HEK293 (cell line): ENCODE data around the gene RASL10B.

Experiments
- CTCF ChIA-PET: fragments of 350-600 bp; formaldehyde crosslinking; extraction: SDS; loops from one replicate; lab custom pipeline; 2021; ENCODE audit warnings: antibody characterized with exemption; lab: Yijun Ruan, JAX
- POLR2A ChIA-PET: fragments of 300-600 bp; formaldehyde crosslinking; extraction: SDS; loops from one replicate; lab custom pipeline; 2020; ENCODE audit warnings: antibody characterized with exemption, inconsistent platforms; lab: Yijun Ruan, JAX
- H3K27ac ChIP-seq: fragments of 200-500 bp; sonication (Bioruptor generic); 2 replicates; pipeline ENCODE4 v1.5.1; 2014; ENCODE audit warnings: low read depth, low read length, control low read depth, inconsistent platforms; ENCODE audit errors: extremely low read depth
- H3K36me3 ChIP-seq, 2 experiments: fragments of 200-500 bp in 1 of 2; sonication (Bioruptor generic) in 1 of 2; 1 replicate in 1 of 2; 2 replicates in 1 of 2; pipeline ENCODE4 v1.5.1; 2014 to 2017; ENCODE audit warnings: inconsistent platforms in 2 of 2, low read length in 2 of 2; ENCODE audit not compliant: control insufficient read depth in 2 of 2, insufficient read depth in 1 of 2
- H3K4me1 ChIP-seq: fragments of 200-500 bp; sonication (Bioruptor generic); 2 replicates; pipeline ENCODE4 v1.5.1; 2014; ENCODE audit warnings: mild to moderate bottlenecking, low read length, inconsistent platforms; ENCODE audit not compliant: control insufficient read depth, insufficient read depth
- H3K4me3 ChIP-seq: 2 replicates; pipeline ENCODE4 v1.5.1; 2011; ENCODE audit warnings: low read depth, mild to moderate bottlenecking, control low read depth, low read length, moderate library complexity
- H3K9me3 ChIP-seq: fragments of 200-500 bp; sonication (Bioruptor generic); 2 replicates; pipeline ENCODE4 v1.5.1; 2014; ENCODE audit warnings: low read depth, low read length, inconsistent platforms; ENCODE audit not compliant: control insufficient read depth, insufficient read depth
- GLIS1 ChIP-seq: fragments of 450-650 bp; formaldehyde crosslinking; IDR thresholded peaks from 2 replicates; pipeline ENCODE4 v1.5.1; 2016; ENCODE audit warnings: missing biosample characterization, missing genetic modification characterization
- KLF10 ChIP-seq: fragments of 450-650 bp; IDR thresholded peaks from 2 replicates; pipeline ENCODE4 v1.5.1; 2018; ENCODE audit warnings: missing biosample characterization, mild to moderate bottlenecking, missing genetic modification characterization
- KLF8 ChIP-seq: fragments of 450-650 bp; formaldehyde crosslinking; IDR thresholded peaks from 2 replicates; pipeline ENCODE4 v1.5.1; 2016; ENCODE audit warnings: missing biosample characterization, missing genetic modification characterization
- YY1 ChIP-seq: fragments of 450-650 bp; formaldehyde crosslinking; IDR thresholded peaks from 2 replicates; pipeline ENCODE4 v1.5.1; 2018; ENCODE audit warnings: missing biosample characterization, missing genetic modification characterization
- ZBTB1 ChIP-seq: fragments of 450-650 bp; formaldehyde crosslinking; IDR thresholded peaks from 2 replicates; pipeline ENCODE4 v1.5.1; 2016; ENCODE audit warnings: missing biosample characterization, missing genetic modification characterization
- ZBTB48 ChIP-seq: fragments of 450-650 bp; formaldehyde crosslinking; IDR thresholded peaks from 2 replicates; pipeline ENCODE4 v1.5.1; 2016; ENCODE audit warnings: missing biosample characterization, missing genetic modification characterization
- ZFP37 ChIP-seq: fragments of 450-650 bp; formaldehyde crosslinking; IDR thresholded peaks from 2 replicates; pipeline ENCODE4 v1.5.1; 2016; ENCODE audit warnings: missing biosample characterization, missing genetic modification characterization
- ZNF133 ChIP-seq: fragments of 450-650 bp; formaldehyde crosslinking; IDR thresholded peaks from 2 replicates; pipeline ENCODE4 v1.5.1; 2016; ENCODE audit warnings: missing biosample characterization, missing genetic modification characterization
- ZNF140 ChIP-seq: fragments of 450-650 bp; formaldehyde crosslinking; IDR thresholded peaks from 2 replicates; pipeline ENCODE4 v1.5.1; 2016; ENCODE audit warnings: missing biosample characterization, missing genetic modification characterization
- ZNF16 ChIP-seq: fragments of 450-650 bp; formaldehyde crosslinking; IDR thresholded peaks from 2 replicates; pipeline ENCODE4 v1.5.1; 2016; ENCODE audit warnings: low read depth, missing biosample characterization, missing genetic modification characterization
- ZNF174 ChIP-seq: fragments of 450-650 bp; formaldehyde crosslinking; IDR thresholded peaks from 2 replicates; pipeline ENCODE4 v1.5.0; 2017; ENCODE audit warnings: missing biosample characterization, mild to moderate bottlenecking, missing genetic modification characterization
- ZNF23 ChIP-seq: fragments of 450-650 bp; formaldehyde crosslinking; IDR thresholded peaks from 2 replicates; pipeline ENCODE4 v1.5.1; 2016; ENCODE audit warnings: missing biosample characterization, missing genetic modification characterization, borderline replicate concordance
- ZNF24 ChIP-seq: fragments of 450-650 bp; formaldehyde crosslinking; IDR thresholded peaks from 2 replicates; pipeline ENCODE4 v1.5.1; 2016; ENCODE audit warnings: missing biosample characterization, missing genetic modification characterization
- ZNF292 ChIP-seq: fragments of 450-650 bp; formaldehyde crosslinking; IDR thresholded peaks from 2 replicates; pipeline ENCODE4 v1.5.1; 2016; ENCODE audit warnings: low read depth, missing biosample characterization, missing genetic modification characterization, borderline replicate concordance
- ZNF350 ChIP-seq: fragments of 450-650 bp; formaldehyde crosslinking; IDR thresholded peaks from 2 replicates; pipeline ENCODE4 v1.5.0; 2017; ENCODE audit warnings: missing biosample characterization, mild to moderate bottlenecking, missing genetic modification characterization
- ZNF391 ChIP-seq: fragments of 450-650 bp; formaldehyde crosslinking; IDR thresholded peaks from 2 replicates; pipeline ENCODE4 v1.5.1; 2016; ENCODE audit warnings: low read depth, missing biosample characterization, missing genetic modification characterization, borderline replicate concordance
- ZNF394 ChIP-seq: fragments of 450-650 bp; formaldehyde crosslinking; IDR thresholded peaks from 2 replicates; pipeline ENCODE4 v1.5.1; 2016; ENCODE audit warnings: missing biosample characterization, missing genetic modification characterization, mild to moderate bottlenecking, moderate library complexity, borderline replicate concordance
- ZNF404 ChIP-seq: fragments of 450-650 bp; formaldehyde crosslinking; IDR thresholded peaks from 2 replicates; pipeline ENCODE4 v1.5.1; 2017; ENCODE audit warnings: missing biosample characterization, missing genetic modification characterization
- ZNF510 ChIP-seq: fragments of 450-650 bp; formaldehyde crosslinking; IDR thresholded peaks from 2 replicates; pipeline ENCODE4 v1.5.1; 2018; ENCODE audit warnings: mild to moderate bottlenecking, missing genetic modification characterization, missing biosample characterization; ENCODE audit not compliant: insufficient replicate concordance
- ZNF514 ChIP-seq: fragments of 450-650 bp; formaldehyde crosslinking; IDR thresholded peaks from 2 replicates; pipeline ENCODE4 v1.5.1; 2016; ENCODE audit warnings: missing biosample characterization, missing genetic modification characterization
- ZNF521 ChIP-seq: fragments of 450-650 bp; formaldehyde crosslinking; IDR thresholded peaks from 2 replicates; pipeline ENCODE4 v1.5.1; 2017; ENCODE audit warnings: missing biosample characterization, mild to moderate bottlenecking, missing genetic modification characterization
- ZNF571 ChIP-seq: fragments of 450-650 bp; formaldehyde crosslinking; IDR thresholded peaks from 2 replicates; pipeline ENCODE4 v1.5.0; 2017; ENCODE audit warnings: missing biosample characterization, missing genetic modification characterization
- ZNF610 ChIP-seq: fragments of 450-650 bp; formaldehyde crosslinking; IDR thresholded peaks from 2 replicates; pipeline ENCODE4 v1.5.1; 2016; ENCODE audit warnings: missing biosample characterization, missing genetic modification characterization, borderline replicate concordance
- ZNF768 ChIP-seq: fragments of 450-650 bp; formaldehyde crosslinking; IDR thresholded peaks from 2 replicates; pipeline ENCODE4 v1.5.1; 2018; ENCODE audit warnings: missing biosample characterization, mild to moderate bottlenecking, missing genetic modification characterization
- ZNF777 ChIP-seq: fragments of 450-650 bp; formaldehyde crosslinking; IDR thresholded peaks from 2 replicates; pipeline ENCODE4 v1.5.1; 2017; ENCODE audit warnings: missing biosample characterization, missing genetic modification characterization, borderline replicate concordance
- ZNF785 ChIP-seq: fragments of 450-650 bp; formaldehyde crosslinking; IDR thresholded peaks from 2 replicates; pipeline ENCODE4 v1.5.1; 2016; ENCODE audit warnings: missing biosample characterization, missing genetic modification characterization
- ZSCAN16 ChIP-seq: fragments of 450-650 bp; formaldehyde crosslinking; IDR thresholded peaks from 2 replicates; pipeline ENCODE4 v1.5.1; 2016; ENCODE audit warnings: missing biosample characterization, missing genetic modification characterization
- TF ChIP-seq, protein P1 (sequence below): fragments of 450-650 bp; formaldehyde crosslinking; IDR thresholded peaks from 2 replicates; pipeline ENCODE4 v1.5.1; 2016; ENCODE audit warnings: missing biosample characterization, missing genetic modification characterization
- TF ChIP-seq, protein P2 (sequence below): fragments of 450-650 bp; formaldehyde crosslinking; IDR thresholded peaks from 2 replicates; pipeline ENCODE4 v1.5.1; 2016; ENCODE audit warnings: missing biosample characterization, missing genetic modification characterization
- TF ChIP-seq, protein P3 (sequence below): fragments of 450-650 bp; formaldehyde crosslinking; IDR thresholded peaks from 2 replicates; pipeline ENCODE4 v1.5.1; 2016; ENCODE audit warnings: missing biosample characterization, missing genetic modification characterization
- TF ChIP-seq, protein P4 (sequence below): fragments of 450-650 bp; formaldehyde crosslinking; IDR thresholded peaks from 2 replicates; pipeline ENCODE4 v1.5.1; 2016; ENCODE audit warnings: missing biosample characterization, missing genetic modification characterization, borderline replicate concordance

RASL10B gene

DNA sequence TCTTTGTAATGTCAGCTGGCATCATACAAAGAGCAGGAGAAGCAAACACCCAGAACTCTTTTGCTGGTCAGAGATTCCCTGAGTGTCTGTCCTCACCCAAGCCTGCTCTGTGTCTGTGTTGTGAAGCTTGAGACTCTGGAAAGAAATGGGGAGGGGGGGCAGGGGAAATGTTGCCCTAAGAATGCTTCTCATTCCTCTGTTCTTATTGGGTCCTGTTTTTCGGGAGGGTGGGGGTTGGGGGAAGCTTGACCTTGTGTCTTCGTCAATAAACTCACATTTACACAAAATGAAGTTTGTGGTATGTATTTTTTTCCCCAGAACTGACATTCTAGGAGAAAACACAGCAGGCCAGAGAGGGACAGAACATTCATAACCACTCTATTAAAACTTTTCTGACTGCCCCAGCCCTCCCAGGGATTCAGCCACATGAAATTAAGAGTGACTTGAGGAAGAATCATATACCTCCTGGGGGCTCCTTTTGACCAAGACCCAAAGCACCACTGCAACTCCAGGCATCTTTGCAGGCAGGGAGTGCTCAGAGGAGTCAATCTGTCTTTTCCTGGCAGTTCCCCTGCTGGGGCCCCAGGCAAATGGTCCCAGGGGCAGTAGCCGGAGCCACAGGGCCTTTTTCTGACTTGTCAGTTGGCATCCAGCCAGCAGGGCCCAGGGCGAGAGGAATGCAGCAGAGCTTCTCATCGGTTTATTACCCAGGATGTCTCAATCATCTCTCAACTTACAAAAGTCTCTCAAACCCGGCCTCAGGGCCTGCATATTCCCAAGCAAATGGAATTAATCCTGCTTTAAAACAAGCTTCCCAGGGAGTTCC lies 5.1 kb upstream of the RASL10B start (continued):
- no peak for TF ChIP-seq ZNF571 (tag by site-specific recombination)
- TF ChIP-seq ZNF514 (tag by site-specific recombination) = no peak
- no peak for TF ChIP-seq ZNF292 (tag by site-specific recombination)
- no peak for TF ChIP-seq ZFP37
- no peak for TF ChIP-seq ZNF174 (tag by site-specific recombination)
- no peak for TF ChIP-seq ZNF140 (tag by site-specific recombination)
- TF ChIP-seq, protein P1, sequence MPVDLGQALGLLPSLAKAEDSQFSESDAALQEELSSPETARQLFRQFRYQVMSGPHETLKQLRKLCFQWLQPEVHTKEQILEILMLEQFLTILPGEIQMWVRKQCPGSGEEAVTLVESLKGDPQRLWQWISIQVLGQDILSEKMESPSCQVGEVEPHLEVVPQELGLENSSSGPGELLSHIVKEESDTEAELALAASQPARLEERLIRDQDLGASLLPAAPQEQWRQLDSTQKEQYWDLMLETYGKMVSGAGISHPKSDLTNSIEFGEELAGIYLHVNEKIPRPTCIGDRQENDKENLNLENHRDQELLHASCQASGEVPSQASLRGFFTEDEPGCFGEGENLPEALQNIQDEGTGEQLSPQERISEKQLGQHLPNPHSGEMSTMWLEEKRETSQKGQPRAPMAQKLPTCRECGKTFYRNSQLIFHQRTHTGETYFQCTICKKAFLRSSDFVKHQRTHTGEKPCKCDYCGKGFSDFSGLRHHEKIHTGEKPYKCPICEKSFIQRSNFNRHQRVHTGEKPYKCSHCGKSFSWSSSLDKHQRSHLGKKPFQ (tag by site-specific recombination) = peak; percentile 22; the same call in 1 of the 2 replicates
- TF ChIP-seq ZNF510 = no peak
- no peak for TF ChIP-seq ZNF391 (tag by site-specific recombination)
- no peak for TF ChIP-seq ZNF133
- no peak for TF ChIP-seq ZNF777
- TF ChIP-seq ZBTB48 = peak; percentile 66
- no peak for TF ChIP-seq ZNF521 (tag by site-specific recombination)
- TF ChIP-seq, protein P2, sequence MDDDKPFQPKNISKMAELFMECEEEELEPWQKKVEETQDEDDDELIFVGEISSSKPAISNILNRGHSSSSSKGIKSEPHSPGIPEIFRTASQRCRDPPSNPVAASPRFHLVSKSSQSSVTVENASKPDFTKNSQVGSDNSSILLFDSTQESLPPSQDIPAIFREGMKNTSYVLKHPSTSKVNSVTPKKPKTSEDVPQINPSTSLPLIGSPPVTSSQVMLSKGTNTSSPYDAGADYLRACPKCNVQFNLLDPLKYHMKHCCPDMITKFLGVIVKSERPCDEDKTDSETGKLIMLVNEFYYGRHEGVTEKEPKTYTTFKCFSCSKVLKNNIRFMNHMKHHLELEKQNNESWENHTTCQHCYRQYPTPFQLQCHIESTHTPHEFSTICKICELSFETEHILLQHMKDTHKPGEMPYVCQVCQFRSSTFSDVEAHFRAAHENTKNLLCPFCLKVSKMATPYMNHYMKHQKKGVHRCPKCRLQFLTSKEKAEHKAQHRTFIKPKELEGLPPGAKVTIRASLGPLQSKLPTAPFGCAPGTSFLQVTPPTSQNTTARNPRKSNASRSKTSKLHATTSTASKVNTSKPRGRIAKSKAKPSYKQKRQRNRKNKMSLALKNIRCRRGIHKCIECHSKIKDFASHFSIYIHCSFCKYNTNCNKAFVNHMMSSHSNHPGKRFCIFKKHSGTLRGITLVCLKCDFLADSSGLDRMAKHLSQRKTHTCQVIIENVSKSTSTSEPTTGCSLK (tag by site-specific recombination) = no peak
- TF ChIP-seq KLF10 (tag by site-specific recombination) = peak; percentile 63; the same call in 1 of the 2 replicates
- 0 out of 2 replicates have a peak, but pooled peaks have one; percentile 34 for TF ChIP-seq ZNF24 (tag by site-specific recombination)
- TF ChIP-seq ZNF768 (tag by site-specific recombination) = no peak

DNA sequence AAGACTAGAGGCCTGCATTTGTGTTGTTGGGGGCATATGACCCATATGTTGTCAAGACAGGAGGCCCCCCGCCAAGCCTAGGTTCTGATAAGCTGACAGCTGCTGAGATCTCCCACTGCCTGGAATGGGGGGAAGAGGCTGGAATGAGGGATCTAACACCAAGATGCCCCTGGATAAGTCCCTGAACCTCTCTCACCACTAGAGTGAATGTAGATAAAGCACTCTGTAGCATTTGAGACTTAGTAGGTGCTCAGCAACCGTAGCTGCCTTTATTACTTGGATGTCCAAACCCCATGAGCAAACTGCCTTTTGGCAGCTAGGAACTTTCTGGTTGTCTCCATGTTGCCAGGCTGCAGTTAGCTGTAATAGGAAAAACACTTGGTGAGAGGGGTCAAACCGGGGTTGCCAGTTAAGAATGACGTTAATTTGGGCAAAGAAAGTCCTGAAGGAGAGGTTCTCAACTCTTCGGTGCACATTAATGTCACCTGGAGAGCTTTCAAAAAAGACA lies 4.4 kb upstream of the RASL10B start:
- H3K4me1 ChIP-seq = peaks cover 29% of the 10 kb centered on the region
- TF ChIP-seq ZBTB1 (no peak), YY1 (no peak), ZNF350 (tag by site-specific recombination) (no peak), ZNF404 (tag by site-specific recombination) (no peak), ZNF514 (tag by site-specific recombination) (no peak), ZNF610 (tag by site-specific recombination) (no peak), ZNF16 (tag by site-specific recombination) (no peak), ZNF510 (no peak), GLIS1 (tag by site-specific recombination) (peak; percentile 88), ZNF394 (tag by site-specific recombination) (no peak), KLF8 (tag by site-specific recombination) (no peak), ZNF23 (tag by site-specific recombination) (no peak), ZNF785 (tag by site-specific recombination) (no peak), ZSCAN16 (tag by site-specific recombination) (peak; percentile 81)
- TF ChIP-seq, protein P3, sequence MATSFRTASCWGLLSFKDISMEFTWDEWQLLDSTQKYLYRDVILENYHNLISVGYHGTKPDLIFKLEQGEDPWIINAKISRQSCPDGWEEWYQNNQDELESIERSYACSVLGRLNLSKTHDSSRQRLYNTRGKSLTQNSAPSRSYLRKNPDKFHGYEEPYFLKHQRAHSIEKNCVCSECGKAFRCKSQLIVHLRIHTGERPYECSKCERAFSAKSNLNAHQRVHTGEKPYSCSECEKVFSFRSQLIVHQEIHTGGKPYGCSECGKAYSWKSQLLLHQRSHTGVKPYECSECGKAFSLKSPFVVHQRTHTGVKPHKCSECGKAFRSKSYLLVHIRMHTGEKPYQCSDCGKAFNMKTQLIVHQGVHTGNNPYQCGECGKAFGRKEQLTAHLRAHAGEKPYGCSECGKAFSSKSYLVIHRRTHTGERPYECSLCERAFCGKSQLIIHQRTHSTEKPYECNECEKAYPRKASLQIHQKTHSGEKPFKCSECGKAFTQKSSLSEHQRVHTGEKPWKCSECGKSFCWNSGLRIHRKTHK (tag by site-specific recombination) = no peak
- TF ChIP-seq, protein P4, sequence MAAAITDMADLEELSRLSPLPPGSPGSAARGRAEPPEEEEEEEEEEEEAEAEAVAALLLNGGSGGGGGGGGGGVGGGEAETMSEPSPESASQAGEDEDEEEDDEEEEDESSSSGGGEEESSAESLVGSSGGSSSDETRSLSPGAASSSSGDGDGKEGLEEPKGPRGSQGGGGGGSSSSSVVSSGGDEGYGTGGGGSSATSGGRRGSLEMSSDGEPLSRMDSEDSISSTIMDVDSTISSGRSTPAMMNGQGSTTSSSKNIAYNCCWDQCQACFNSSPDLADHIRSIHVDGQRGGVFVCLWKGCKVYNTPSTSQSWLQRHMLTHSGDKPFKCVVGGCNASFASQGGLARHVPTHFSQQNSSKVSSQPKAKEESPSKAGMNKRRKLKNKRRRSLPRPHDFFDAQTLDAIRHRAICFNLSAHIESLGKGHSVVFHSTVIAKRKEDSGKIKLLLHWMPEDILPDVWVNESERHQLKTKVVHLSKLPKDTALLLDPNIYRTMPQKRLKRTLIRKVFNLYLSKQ (tag by site-specific recombination) = no peak

More for the DNA sequence above, 4.4 kb upstream of the RASL10B start:
- H3K27ac ChIP-seq = peak overlapping the region; percentile 33; the same call in 1 of the 2 replicates
- H3K36me3 ChIP-seq = peaks cover 22 to 35% of the 10 kb centered on the region in 2 experiments
- CTCF ChIA-PET = interaction anchor here (0.6 to 5.3 kb wide), 7 partner anchors 18 to 172 kb away, joined by 3 to 44 read pairs (median 6); no protein-coding TSS in a partner anchor
- POLR2A ChIA-PET = interaction anchor here (1.2 to 1.4 kb wide), 2 partner anchors 12 to 82 kb away, joined by 3 to 4 read pairs; partner anchors contain the start of gene TAF15
- no peak overlapping the region for H3K4me3 ChIP-seq
- no peaks in the 10 kb centered on the region for H3K9me3 ChIP-seq
